ENCODE measurements around the gene RGL4.

The RGL4 gene

GRCh38 chr22:23744001-23744400, 53.2 kb downstream of the RGL4 start:
- DNase-seq: no peak

GRCh38 chr22:23744485-23744884, 53.7 kb downstream of the RGL4 start:
- DNase-seq: no peak

- DNase-seq: no peak
Measured at GRCh38 chr22:23745791-23746190, 55.0 kb downstream of the RGL4 start.
